OCI-M1 (cell line): ENCODE results near the gene NR1H2.
"Not testable (repeated sequence)": the region's sequence is repeated elsewhere in the genome, so short reads cannot be mapped to it uniquely, and the experiment has no call there.

ENCODE experiments used
- DNase-seq: peaks from one replicate; lab custom pipeline; 2025; lab: John Stamatoyannopoulos, UW

NR1H2 gene

GRCh38 chr19:50376166-50377050, at the start of gene NR1H2:
Gene NR1H2, plus strand, starts transcription at chr19:50376457. Its CDS starts 1,149 bp downstream, at chr19:50377606.
- peak; percentile 99 for DNase-seq

DNA sequence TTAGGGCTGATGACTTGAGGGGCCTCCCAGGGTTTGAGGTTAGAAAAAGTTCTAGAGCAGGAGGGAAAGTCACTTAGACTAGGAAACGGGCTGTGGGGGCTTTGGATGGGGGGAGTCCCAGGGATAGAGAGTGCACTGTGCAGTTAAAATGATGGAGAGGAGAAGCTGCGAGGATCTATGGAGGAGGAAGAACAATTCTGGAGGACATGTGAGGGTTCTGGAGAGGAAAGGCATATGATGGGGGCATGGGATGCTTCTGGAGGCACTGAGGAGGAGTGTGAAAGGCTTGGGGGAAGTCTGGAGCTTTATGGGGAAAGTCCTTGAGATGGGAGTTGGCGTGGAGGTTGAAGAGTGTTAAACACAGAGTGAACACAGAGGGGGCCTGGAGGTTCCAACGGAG, 49.2 kb upstream of the NR1H2 start:
- DNase-seq = no peak

- DNase-seq = no peak
These were observed 48.6 kb upstream of the NR1H2 start for GRCh38 chr19:50327461-50328223.

GRCh38 chr19:50328224-50328872, 47.9 kb upstream of the NR1H2 start:
- DNase-seq = no peak

DNA sequence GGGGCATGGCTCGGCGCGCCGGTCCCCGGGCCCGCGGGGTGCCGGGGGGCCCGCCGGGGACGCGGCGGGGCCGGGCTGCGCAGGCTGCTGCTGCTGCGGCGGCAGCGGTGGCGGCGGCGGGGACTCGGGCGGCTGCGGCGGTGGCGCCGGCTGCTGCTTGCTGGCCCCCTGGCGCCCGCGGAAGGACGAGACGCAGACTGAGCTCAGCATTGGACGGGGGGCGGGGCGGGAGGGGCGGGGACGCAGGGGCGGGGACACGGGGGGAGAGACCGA, 47.4 kb upstream of the NR1H2 start:
- no peak for DNase-seq

GRCh38 chr19:50329146-50329925, 46.9 kb upstream of the NR1H2 start, which contains the start of gene KCNC3:
Gene KCNC3, minus strand, starts transcription at chr19:50329377. Its CDS starts 295 bp downstream, at chr19:50329082.
- no peak for DNase-seq

- DNase-seq = not testable (repeated sequence)
These were observed 46.3 kb upstream of the NR1H2 start for GRCh38 chr19:50329926-50330294.

GRCh38 chr19:50330365-50331078, 45.7 kb upstream of the NR1H2 start:
- DNase-seq = peak; percentile 85

DNA sequence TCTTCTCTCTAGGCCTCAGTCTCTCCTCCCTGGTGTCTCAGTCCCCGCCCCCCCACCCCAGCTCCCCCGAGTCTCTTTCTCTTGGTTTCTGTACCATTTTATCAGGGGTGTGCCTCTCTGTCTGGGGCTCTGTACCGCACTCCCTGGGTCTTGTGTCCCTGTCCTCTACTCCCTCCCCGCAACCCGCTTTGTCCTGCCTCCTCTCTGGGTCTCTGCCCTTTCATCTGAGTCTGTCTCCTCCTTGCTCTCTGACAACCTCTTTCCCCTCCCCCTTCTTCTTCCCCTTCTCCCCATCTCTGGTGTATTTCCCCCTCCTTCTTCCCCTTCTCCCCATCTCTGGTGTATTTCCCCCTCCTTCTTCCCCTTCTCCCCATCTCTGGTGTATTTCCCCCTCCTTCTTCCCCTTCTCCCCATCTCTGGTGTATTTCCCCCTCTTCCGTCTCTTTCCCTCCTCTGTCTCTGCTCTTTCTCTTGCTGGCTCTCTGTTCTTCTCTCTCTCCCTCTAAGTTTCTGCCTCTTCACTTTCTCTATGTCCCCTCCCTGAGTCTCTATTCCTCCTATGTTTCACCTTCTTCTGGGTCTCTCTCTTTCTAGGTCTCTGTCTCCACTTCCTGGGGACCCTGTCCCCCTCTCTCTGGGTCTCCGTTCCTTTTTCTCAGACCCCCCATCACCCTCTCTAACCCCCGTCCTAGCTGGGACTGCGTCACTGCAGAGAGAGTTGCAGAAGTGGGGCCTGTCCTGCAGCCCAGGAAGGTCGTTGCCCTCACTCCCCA, 44.9 kb upstream of the NR1H2 start:
- peak; percentile 17 for DNase-seq

DNA sequence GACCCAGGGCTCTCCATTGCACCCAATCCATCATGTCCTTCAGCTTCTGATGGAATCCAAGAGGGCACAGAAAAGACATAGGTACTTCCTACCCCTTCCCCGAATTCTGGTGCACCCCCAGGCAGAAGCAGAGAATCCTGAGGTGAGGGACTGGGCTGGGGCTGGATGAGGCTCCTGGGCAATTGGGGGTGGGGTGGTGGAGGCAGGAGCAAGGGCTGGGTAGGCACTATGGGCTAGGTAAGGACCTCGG, 44.3 kb upstream of the NR1H2 start:
- DNase-seq = no peak

DNA sequence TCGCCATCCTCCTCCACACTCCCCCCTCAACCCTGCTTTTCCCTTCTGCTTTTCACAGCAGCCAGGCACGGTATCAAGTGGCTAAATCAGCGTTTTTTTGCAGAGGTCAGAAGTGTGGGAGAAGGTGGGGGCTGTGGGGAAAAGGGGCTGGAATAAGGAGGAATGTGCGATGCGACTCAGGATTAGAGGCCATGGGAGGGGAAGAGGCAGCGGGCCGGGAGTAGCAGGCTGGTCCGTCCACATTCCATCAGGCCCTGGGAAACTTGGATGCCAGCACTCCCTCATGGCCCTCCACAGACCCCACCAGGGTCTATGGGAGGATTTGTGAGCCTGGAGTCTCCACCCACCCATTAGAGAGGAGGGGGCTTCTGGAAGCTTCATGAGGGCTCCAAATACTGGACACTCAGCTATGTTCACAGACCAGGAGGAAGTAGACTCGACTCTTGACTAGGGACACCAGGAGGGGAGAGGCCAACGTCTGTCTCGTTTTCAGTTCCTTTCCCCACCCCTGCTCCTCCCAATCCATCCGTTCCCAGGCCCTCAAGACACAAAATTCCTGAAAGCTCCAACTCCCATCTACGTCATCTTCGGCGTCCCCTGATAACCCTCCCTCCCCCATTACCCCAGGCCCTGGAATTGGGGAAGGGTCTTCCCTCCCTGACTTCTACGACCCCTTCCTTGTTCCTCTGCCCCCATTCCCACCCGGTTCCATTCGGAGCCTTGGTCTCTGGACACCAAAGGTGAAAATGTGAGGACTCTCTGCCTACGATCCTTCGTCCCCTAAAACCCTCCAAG, 43.8 kb upstream of the NR1H2 start:
- peak; percentile 12 for DNase-seq

- DNase-seq = no peak
These were observed 43.0 kb upstream of the NR1H2 start for GRCh38 chr19:50333235-50333736.

- DNase-seq = no peak
These were observed 42.3 kb upstream of the NR1H2 start for GRCh38 chr19:50333737-50334617.

GRCh38 chr19:50334741-50335421, 41.4 kb upstream of the NR1H2 start:
- no peak for DNase-seq

DNA sequence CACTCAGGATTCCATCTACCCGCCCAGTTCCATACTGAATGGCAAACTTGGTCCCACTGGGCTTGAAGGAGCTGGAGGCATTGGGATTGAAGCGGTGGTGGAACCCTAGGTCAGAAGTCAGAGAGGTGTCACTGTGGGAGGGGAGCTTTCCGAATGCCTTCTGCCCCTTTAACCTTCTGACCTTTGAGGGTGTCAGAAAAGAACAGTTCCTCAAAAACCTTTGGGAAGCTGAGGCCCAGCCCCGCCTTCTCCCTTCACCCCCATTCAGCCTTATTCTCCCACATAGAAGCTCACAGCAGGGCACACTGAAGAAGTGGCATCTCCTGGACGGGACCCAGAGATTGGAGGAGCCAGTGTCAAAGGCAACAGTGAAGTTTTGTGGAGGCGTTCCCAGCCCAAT, 39.2 kb upstream of the NR1H2 start:
- DNase-seq = not testable (repeated sequence)

- DNase-seq = no peak
These were observed 35.9 kb upstream of the NR1H2 start for GRCh38 chr19:50340331-50340730.

GRCh38 chr19:50341091-50341564, 35.1 kb upstream of the NR1H2 start:
- peak; percentile 15 for DNase-seq
